Measurements from ENCODE around the gene LCN15. TPM values are rescaled to one million over a fixed set of nuclear protein-coding genes. Genes with fewer than 3 reads are reported as not detected.
A peak's percentile ranks its signal among the peaks of the same experiment; 100 is the strongest.

LCN15 gene
- total and polyA plus RNA-seq, 2 of the 13 experiments (the other 11 are each of a cell fraction or from before 2014, with no cell fraction given) = 1.3 to 53.7 TPM

GRCh38 chr9:136803551-136804508, 39.5 kb upstream of the LCN15 start (continued):
- no peak for TF ChIP-seq ZBTB4 (CRISPR knock-in tag; IDR thresholded peaks at IDR 0.05; ENCODE audit: borderline replicate concordance)
- peak in 1 of 2 experiments; percentile 16; a peak in 1 of 4 replicates for TF ChIP-seq POLR2A (IDR thresholded peaks at IDR 0.05; ENCODE audit: insufficient read depth in 1 of 2, low read depth in 2 of 2, low read length in 2 of 2)
- TF ChIP-seq THRA (CRISPR knock-in tag; IDR thresholded peaks at IDR 0.05; ENCODE audit: borderline replicate concordance) = no peak
- no peak for TF ChIP-seq POLR2AphosphoS2 (IDR thresholded peaks at IDR 0.05; ENCODE audit: low read depth, low read length)
- no peak for TF ChIP-seq NFYC (CRISPR knock-in tag; IDR thresholded peaks at IDR 0.05)
- TF ChIP-seq SMARCE1 (IDR thresholded peaks at IDR 0.05; ENCODE audit: borderline replicate concordance) = no peak
- no peak for TF ChIP-seq TFAP4 (IDR thresholded peaks at IDR 0.05; ENCODE audit: borderline replicate concordance, low read depth)
- TF ChIP-seq ATAD3A (CRISPR knock-in tag; IDR thresholded peaks at IDR 0.05) = no peak
- TF ChIP-seq ZFP36 (IDR thresholded peaks at IDR 0.05; ENCODE audit: borderline replicate concordance, low read depth, low read length, partially characterized antibody) = no peak
- no peak for TF ChIP-seq ZNF30 (CRISPR knock-in tag; IDR thresholded peaks at IDR 0.05)
- no peak for TF ChIP-seq PRPF4 (IDR thresholded peaks at IDR 0.05; ENCODE audit: low read depth, low read length, poor library complexity, severe bottlenecking)
- TF ChIP-seq POLR2G (IDR thresholded peaks at IDR 0.05; ENCODE audit: low read depth, low read length) = peak; percentile 37; the same call in 1 of the 2 replicates
- no peak for TF ChIP-seq POGK (CRISPR knock-in tag; conservative IDR thresholded peaks at IDR 0.05)
